Left ventricle myocardium inferior (tissue), 1 donor: ENCODE results near the gene MGLL. TPM values are rescaled to one million over a fixed set of nuclear protein-coding genes. Genes with fewer than 3 reads are reported as not detected.

Experiments
- DNase-seq: peaks from one replicate; pipeline ENCODE4 v3.0.0-alpha.2; 2020
- H3K27ac ChIP-seq: fragments of 200-600 bp; replicated peaks from 2 replicates; pipeline ENCODE4 v1.8.0; 2021
- H3K27me3 ChIP-seq: fragments of 200-600 bp; 2 replicates; pipeline ENCODE4 v1.8.0; 2021; ENCODE audit warnings: low read depth
- H3K36me3 ChIP-seq: fragments of 200-600 bp; 2 replicates; pipeline ENCODE4 v1.8.0; 2021
- H3K4me1 ChIP-seq: fragments of 200-600 bp; 2 replicates; pipeline ENCODE4 v1.8.0; 2021
- H3K4me3 ChIP-seq: fragments of 200-600 bp; 2 replicates; pipeline ENCODE4 v1.8.0; 2021; ENCODE audit warnings: mild to moderate bottlenecking, moderate library complexity
- H3K9me3 ChIP-seq: fragments of 200-600 bp; replicated peaks from 2 replicates; pipeline ENCODE4 v1.8.0; 2021
- CTCF ChIP-seq: fragments of 200-600 bp; IDR thresholded peaks from 2 replicates; pipeline ENCODE4 v1.8.0; 2021; ENCODE audit warnings: antibody characterized with exemption, mild to moderate bottlenecking, borderline replicate concordance
- intact Hi-C: fragments of 100-400 bp; cut with micrococcal nuclease; formaldehyde crosslinking; loops from one replicate; pipeline ENCODE4 v1.11.0; 2022
- total RNA-seq: library from RNA; stranded (reverse); fragmentation: NEBNext Ultra II Directional; extraction: Animal tissue kit (Norgen Biotek cat#: 25700); gene quantifications from one replicate; pipeline ENCODE4 v1.2.1, GENCODE V29; 2021
- donor health status: DM: no; HTN: yes; CAD: no; lungs with severe emphysema.

The MGLL gene
- total RNA-seq, 1 donor from 2014 or later = 67.0 TPM

- TF ChIP-seq CTCF = no peak
- H3K4me3 ChIP-seq = peak overlapping the region; percentile 100
- peaks cover 69% of the 10 kb centered on the region for H3K4me1 ChIP-seq
- H3K36me3 ChIP-seq = peaks cover 43% of the 10 kb centered on the region
- H3K27ac ChIP-seq = no peak overlapping the region
- intact Hi-C loops = no loop called here
- no peaks in the 10 kb centered on the region for H3K9me3 ChIP-seq
- no peaks in the 10 kb centered on the region for H3K27me3 ChIP-seq
- peak; percentile 11 for DNase-seq
These were observed 147.5 kb downstream of the MGLL start for GRCh38 chr3:127674790-127675189.

DNA sequence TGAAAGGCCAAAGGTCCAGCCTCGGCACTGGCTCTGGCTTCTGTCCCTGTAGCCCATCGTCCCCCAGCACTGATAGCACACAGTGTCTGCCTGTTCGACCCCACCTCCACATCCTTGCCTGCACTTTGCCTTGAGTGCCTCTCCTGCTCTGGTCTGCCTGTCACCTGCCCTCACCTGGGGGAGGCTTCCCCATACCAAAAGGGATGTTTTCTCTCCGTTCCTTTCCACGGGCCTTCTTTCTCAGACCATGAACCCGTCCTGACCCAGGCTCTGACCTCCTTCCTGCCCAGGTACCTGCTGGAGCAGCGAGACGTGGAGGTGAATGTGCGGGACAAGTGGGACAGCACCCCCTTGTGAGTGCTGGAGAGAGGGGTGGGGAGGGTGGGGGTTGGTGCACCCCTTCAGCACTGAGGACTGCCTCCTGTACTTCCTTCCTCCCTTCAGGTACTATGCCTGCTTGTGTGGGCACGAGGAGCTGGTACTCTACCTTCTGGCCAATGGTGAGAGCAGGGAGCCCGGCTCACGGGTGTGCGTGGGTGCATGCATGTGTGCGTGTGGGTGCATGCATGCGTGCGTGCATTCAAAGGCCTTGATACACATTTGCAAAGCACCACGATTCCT, 148.1 kb downstream of the MGLL start:
- Histone ChIP-seq H3K27ac (peak overlapping the region; percentile 95), H3K9me3 (no peaks in the 10 kb centered on the region), H3K27me3 (no peaks in the 10 kb centered on the region), H3K36me3 (peaks cover 42% of the 10 kb centered on the region), H3K4me3 (peak overlapping the region; percentile 100), H3K4me1 (peaks cover 69% of the 10 kb centered on the region)
- intact Hi-C loops = no loop called here
- TF ChIP-seq CTCF = no peak
- DNase-seq = peak; percentile 12

- Histone ChIP-seq H3K9me3 (no peaks in the 10 kb centered on the region), H3K36me3 (peaks cover 35% of the 10 kb centered on the region), H3K27me3 (no peaks in the 10 kb centered on the region), H3K27ac (peak overlapping the region; percentile 95), H3K4me1 (peaks cover 63% of the 10 kb centered on the region), H3K4me3 (peak overlapping the region; percentile 100)
- peak; percentile 66 for DNase-seq
- intact Hi-C loops = no loop called here
- no peak for TF ChIP-seq CTCF
These were observed 148.9 kb downstream of the MGLL start for GRCh38 chr3:127673191-127674100.

DNA sequence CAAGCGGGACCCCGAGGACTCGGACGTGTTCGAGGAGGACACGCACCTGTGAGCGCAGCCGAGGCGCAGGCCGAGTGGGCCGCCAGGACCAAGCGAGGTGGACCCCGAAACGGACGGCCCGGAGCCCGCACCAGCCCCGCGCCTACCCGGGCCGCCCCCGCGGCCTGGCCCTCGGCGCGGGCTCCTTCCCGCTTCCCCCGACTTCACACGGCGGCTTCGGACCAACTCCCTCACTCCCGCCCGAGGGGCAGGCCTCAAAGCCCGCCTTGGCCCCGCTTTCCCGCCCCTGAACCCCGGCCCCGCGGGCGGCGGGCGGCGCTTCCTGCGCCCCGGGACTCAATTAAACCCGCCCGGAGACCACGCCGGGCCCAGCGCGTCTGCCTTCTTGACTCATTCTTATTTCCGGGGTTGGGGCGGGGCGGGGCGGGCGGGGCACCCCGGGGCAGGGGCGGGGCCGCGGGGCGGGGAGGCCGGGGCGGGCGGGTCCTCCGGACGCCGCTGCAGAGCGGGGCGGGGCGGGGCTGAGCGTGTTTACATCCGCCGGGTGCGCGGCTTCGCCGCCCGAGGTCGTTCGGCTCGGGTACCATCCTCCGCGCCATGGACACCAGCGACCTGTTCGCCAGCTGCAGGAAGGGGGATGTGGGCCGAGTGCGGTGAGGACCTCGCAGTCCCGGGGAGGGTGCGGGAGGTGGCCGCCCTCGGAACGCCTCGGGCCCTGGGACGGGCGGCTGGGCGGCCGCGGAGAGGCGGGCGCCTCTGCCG, 149.7 kb downstream of the MGLL start, which contains the start of gene ABTB1:
Gene ABTB1 (plus strand): TSS at position 524 of the 762 bp plus-strand sequence. CDS start 74 bp downstream, at position 598.
- peaks cover 27% of the 10 kb centered on the region for H3K36me3 ChIP-seq
- peak; percentile 89 for DNase-seq
- H3K4me1 ChIP-seq = peaks cover 58% of the 10 kb centered on the region
- H3K9me3 ChIP-seq = no peaks in the 10 kb centered on the region
- H3K4me3 ChIP-seq = peak within 1 kb of the TSS; percentile 100
- H3K27me3 ChIP-seq = no peaks in the 10 kb centered on the region
- peak within 1 kb of the TSS; percentile 95 for H3K27ac ChIP-seq
- TF ChIP-seq CTCF = no peak
- intact Hi-C loops = no loop called here
